Stimulated activated CD8-positive, alpha-beta memory T cell treated with anti-CD3 and anti-CD28 coated beads, Interleukin-2, amount 100 ng/mL, for 48 hours (primary cell): ENCODE results near the gene NR2F1.

ENCODE experiments used
- DNase-seq, 2 donors: peaks; one replicate each; pipeline ENCODE4 v3.0.0-alpha.2; 2020; ENCODE audit warnings: low read depth in 2 of 2

The NR2F1 gene

GRCh38 chr5:93591323-93591945 is 8.4 kb downstream of the NR2F1 start:
- no peak for DNase-seq

GRCh38 chr5:93592883-93593282 is 9.9 kb downstream of the NR2F1 start:
- no peak for DNase-seq

- DNase-seq = no peak
Measured at GRCh38 chr5:93593476-93594131, 10.6 kb downstream of the NR2F1 start.

GRCh38 chr5:93594591-93595419 is 11.8 kb downstream of the NR2F1 start:
- no peak for DNase-seq

GRCh38 chr5:93595420-93596147 is 12.6 kb downstream of the NR2F1 start:
- DNase-seq = no peak

- DNase-seq = no peak
Measured at GRCh38 chr5:93596310-93596675, 13.3 kb downstream of the NR2F1 start.

- no peak for DNase-seq
Measured at GRCh38 chr5:93596676-93597490, 13.9 kb downstream of the NR2F1 start.

GRCh38 chr5:93598091-93599000 is 15.3 kb downstream of the NR2F1 start:
- DNase-seq = no peak

- no peak for DNase-seq
Measured at GRCh38 chr5:93599001-93599379, 16.0 kb downstream of the NR2F1 start.

GRCh38 chr5:93599399-93600120 is 16.5 kb downstream of the NR2F1 start:
- DNase-seq = no peak

- no peak for DNase-seq
Measured at GRCh38 chr5:93600409-93601070, 17.5 kb downstream of the NR2F1 start.

- no peak for DNase-seq
Measured at GRCh38 chr5:93601071-93601801, 18.2 kb downstream of the NR2F1 start.

- DNase-seq = no peak
Measured at GRCh38 chr5:93601802-93602155, 18.8 kb downstream of the NR2F1 start.

- no peak for DNase-seq
Measured at GRCh38 chr5:93602241-93603077, 19.4 kb downstream of the NR2F1 start.

- DNase-seq = no peak
Measured at GRCh38 chr5:93603078-93603792, 20.2 kb downstream of the NR2F1 start.

- no peak for DNase-seq
Measured at GRCh38 chr5:93603793-93604643, 21.0 kb downstream of the NR2F1 start.
